Lung (tissue), 12 donors: Measurements from ENCODE around the gene UGT1A3. TPM values are rescaled to one million over a fixed set of nuclear protein-coding genes. Genes with fewer than 3 reads are reported as not detected.

Experiments
- ATAC-seq: fragments of 200-7000 bp; cut with Tn5 transposase; one replicate; pipeline ENCODE4 v1.9.1; 2020; ENCODE audit warnings: moderate number of reproducible peaks; ENCODE audit not compliant: insufficient read depth, low FRiP score
- DNase-seq, 3 donors: peaks; one replicate each; pipeline ENCODE4 v3.0.0-alpha.2; 2013 to 2017
- H3K27ac ChIP-seq, 2 donors: one replicate each; pipeline ENCODE4 v1.5.1; 2013; ENCODE audit warnings: mild to moderate bottlenecking in 2 of 2, moderate library complexity in 2 of 2, control low read depth in 1 of 2, inconsistent platforms in 1 of 2, low read depth in 1 of 2, low read length in 1 of 2
- H3K27me3 ChIP-seq, 3 donors: one replicate each; pipeline ENCODE4 v1.5.1; 2013; ENCODE audit warnings: low read length in 2 of 3; ENCODE audit not compliant: control insufficient read depth in 3 of 3, insufficient read depth in 3 of 3
- H3K36me3 ChIP-seq, 4 donors: one replicate each; pipeline ENCODE4 v1.5.1; 2013; ENCODE audit warnings: low read length in 4 of 4, mild to moderate bottlenecking in 1 of 4, moderate library complexity in 1 of 4; ENCODE audit not compliant: control insufficient read depth in 4 of 4, insufficient read depth in 4 of 4
- H3K4me1 ChIP-seq, 5 donors: one replicate each; pipeline ENCODE4 v1.5.1; 2013; ENCODE audit warnings: low read length in 5 of 5, mild to moderate bottlenecking in 2 of 5, moderate library complexity in 1 of 5; ENCODE audit not compliant: control insufficient read depth in 5 of 5, insufficient read depth in 5 of 5
- H3K4me3 ChIP-seq: one replicate; pipeline ENCODE4 v1.5.1; 2013; ENCODE audit warnings: mild to moderate bottlenecking, control low read depth, moderate library complexity
- H3K9ac ChIP-seq, 2 donors: one replicate each; pipeline ENCODE4 v1.5.1; 2013; ENCODE audit warnings: low read length in 2 of 2, control low read depth in 1 of 2; ENCODE audit not compliant: insufficient read depth in 1 of 2
- H3K9me3 ChIP-seq, 4 donors: one replicate each; pipeline ENCODE4 v1.5.1; 2013; ENCODE audit warnings: low read length in 3 of 4, mild to moderate bottlenecking in 1 of 4, moderate library complexity in 1 of 4; ENCODE audit not compliant: control insufficient read depth in 4 of 4, insufficient read depth in 3 of 4
- CTCF ChIP-seq: IDR thresholded peaks from 2 replicates; pipeline ENCODE4 v1.5.1; 2012; ENCODE audit warnings: mild to moderate bottlenecking; ENCODE audit errors: control extremely low read depth, extremely low read depth
- WGBS, 2 donors: extraction: QIAGEN DNeasy Blood & Tissue Kit; methylation state at CpG; one replicate each; pipeline ENCODE4 v1.1.7; 2013; 5-methylcytosine and 5-hydroxymethylcytosine counted together
- polyA plus RNA-seq, 2 donors: library from polyadenylated mRNA; stranded (reverse); fragments of 200-250 nt; gene quantifications; one replicate each; pipeline ENCODE4 v1.2.1, GENCODE V29; 2013
- total RNA-seq, 2 donors: library from RNA; depleted of rRNA in 1 of 2; stranded (reverse); fragments of >200 nt in 1 of 2; gene quantifications; one replicate each; pipeline ENCODE4 v1.2.1, GENCODE V29; 2014 to 2021
- donor health status: control.
- donor health status: control.
- donor health status: Bipolar disorder and iron deficiency.
- donor health status: healthy.
- donor health status: DM: yes; HTN: yes; CAD: no.

UGT1A3 gene
- total and polyA plus RNA-seq, 4 donors = not detected

DNA sequence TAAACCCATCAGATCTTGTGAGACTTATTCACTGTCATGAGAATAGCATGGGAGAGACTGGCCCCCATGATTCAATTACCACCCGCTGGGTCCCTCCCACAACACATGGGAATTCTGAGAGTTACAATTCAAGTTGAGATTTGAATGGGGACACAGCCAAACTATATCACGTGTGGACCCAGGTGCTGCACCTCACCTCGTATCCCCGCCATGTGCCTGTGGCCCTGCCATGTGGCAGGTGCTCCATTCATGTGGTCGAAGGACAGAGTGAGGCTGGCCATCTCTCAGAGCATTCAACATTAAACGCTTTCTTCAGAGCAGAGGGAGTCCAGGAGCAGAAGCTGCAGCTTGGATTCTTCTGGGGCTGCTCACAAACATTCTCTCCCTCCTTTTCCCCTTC is 81.5 kb downstream of the UGT1A3 start:
- Histone ChIP-seq H3K27ac (no peak overlapping the region), H3K4me1 (no peaks in the 10 kb centered on the region), H3K9me3 (peaks cover 0 to 2% (median 0%) of the 10 kb centered on the region in 4 donors), H3K27me3 (no peaks in the 10 kb centered on the region), H3K36me3 (no peaks in the 10 kb centered on the region), H3K9ac (no peak overlapping the region), H3K4me3 (no peak overlapping the region)
- DNase-seq (no peak), ATAC-seq (no peak)
- no peak for TF ChIP-seq CTCF
- 91 to 92% methylated on average over 6 of the region's 6 CpGs for WGBS, 2 donors

- Histone ChIP-seq H3K9me3 (peaks cover 0 to 2% (median 0%) of the 10 kb centered on the region in 4 donors), H3K36me3 (no peaks in the 10 kb centered on the region), H3K27me3 (no peaks in the 10 kb centered on the region), H3K4me1 (no peaks in the 10 kb centered on the region), H3K9ac (no peak overlapping the region), H3K4me3 (no peak overlapping the region), H3K27ac (no peak overlapping the region)
- no peak for TF ChIP-seq CTCF
- ATAC-seq (no peak), DNase-seq (no peak)
- 69 to 74% methylated on average over 4 of the region's 4 CpGs for WGBS, 2 donors
Observed at GRCh38 chr2:233811087-233811486, 82.2 kb downstream of the UGT1A3 start.

- 87 to 96% methylated on average over 8 of the region's 8 CpGs for WGBS, 2 donors
Observed at GRCh38 chr2:233811732-233812131, 82.9 kb downstream of the UGT1A3 start.

More at GRCh38 chr2:233811732-233812131, 82.9 kb downstream of the UGT1A3 start:
- Histone ChIP-seq H3K27me3 (no peaks in the 10 kb centered on the region), H3K4me3 (no peak overlapping the region), H3K36me3 (no peaks in the 10 kb centered on the region), H3K27ac (no peak overlapping the region), H3K9ac (no peak overlapping the region), H3K4me1 (no peaks in the 10 kb centered on the region), H3K9me3 (peaks cover 0 to 2% (median 0%) of the 10 kb centered on the region in 4 donors)
- no peak for DNase-seq
- no peak for TF ChIP-seq CTCF
- no peak for ATAC-seq
